ENCODE measurements around the gene LRRC32.
A peak's percentile ranks its signal among the peaks of the same experiment; 100 is the strongest.

Gene LRRC32

GRCh38 chr11:76634886-76635285 lies 35.7 kb downstream of the LRRC32 start:
- Histone ChIP-seq H2BK120ac (ENCODE audit: insufficient read depth, low read length, poor library complexity) (no peak overlapping the region), H2AK5ac (ENCODE audit: low read length) (no peak overlapping the region), H4K12ac (ENCODE audit: low read depth, low read length) (no peak overlapping the region), H4K8ac (ENCODE audit: low read depth, low read length) (no peak overlapping the region), H3K27me3 (ENCODE audit: insufficient read depth, low read length) (no peaks in the 10 kb centered on the region), H3K79me1 (ENCODE audit: low read length) (no peaks in the 10 kb centered on the region), H3K4me3 (ENCODE audit: low read depth, low read length) (no peak overlapping the region), H3K4me1 (ENCODE audit: control insufficient read depth in 1 of 2, insufficient read depth in 2 of 2, low read length in 2 of 2) (peaks cover 3 to 11% of the 10 kb centered on the region in 2 experiments), H3K9me3 (ENCODE audit: insufficient read depth, low read depth, low read length) (no peaks in the 10 kb centered on the region), H3K4ac (ENCODE audit: low read depth, low read length) (no peak overlapping the region), H3K4me2 (ENCODE audit: low read length) (no peak overlapping the region), H3K18ac (ENCODE audit: low read length) (no peak overlapping the region), H3K9ac (ENCODE audit: low read length) (no peak overlapping the region), H2BK12ac (ENCODE audit: low read length) (no peak overlapping the region), H3K27ac (ENCODE audit: low read depth, low read length) (no peak overlapping the region), H2AFZ (ENCODE audit: insufficient read depth, low read length, poor library complexity) (no peak overlapping the region), H3K79me2 (ENCODE audit: control insufficient read depth, insufficient read depth, low read length, poor library complexity) (no peaks in the 10 kb centered on the region), H3K23ac (ENCODE audit: low read length) (no peak overlapping the region), H3K14ac (ENCODE audit: low read length) (no peak overlapping the region), H4K91ac (ENCODE audit: low read depth, low read length) (no peak overlapping the region), H3K36me3 (ENCODE audit: control insufficient read depth in 1 of 2, insufficient read depth in 2 of 2, low read length in 2 of 2) (no peaks in the 10 kb centered on the region), H2BK5ac (ENCODE audit: low read depth, low read length, poor library complexity) (no peak overlapping the region)
- no peak for DNase-seq
- no CpG with 5 or more reads among the region's 4 CpGs for WGBS (ENCODE audit: extremely low coverage, insufficient coverage, insufficient read length)

DNA sequence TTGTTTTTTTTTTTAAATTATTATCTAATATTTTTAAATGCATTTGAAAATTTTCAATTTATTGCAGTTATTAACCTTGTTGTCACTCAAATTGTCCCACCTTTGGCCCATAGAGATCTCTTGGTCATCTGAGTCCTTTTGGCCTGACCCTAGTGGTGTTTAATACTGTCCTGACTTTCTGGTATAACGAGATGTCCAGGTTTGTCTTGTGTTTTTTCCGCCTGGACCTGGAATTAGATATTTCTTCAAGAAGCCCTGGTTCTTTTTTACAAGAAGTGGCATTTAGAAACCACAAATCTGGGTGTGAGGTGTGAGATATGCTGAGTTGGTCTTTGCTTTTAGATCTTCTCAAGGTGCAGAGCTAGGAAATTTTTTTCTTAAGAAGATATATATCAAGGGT lies 38.1 kb downstream of the LRRC32 start:
- Histone ChIP-seq H3K4me1 (ENCODE audit: control insufficient read depth in 1 of 2, insufficient read depth in 2 of 2, low read length in 2 of 2) (peaks cover 9 to 18% of the 10 kb centered on the region in 2 experiments), H3K23ac (ENCODE audit: low read length) (no peak overlapping the region), H3K79me1 (ENCODE audit: low read length) (peaks cover 10% of the 10 kb centered on the region)

GRCh38 chr11:76631566-76632308 lies 38.8 kb downstream of the LRRC32 start:
- peaks cover 9 to 18% of the 10 kb centered on the region in 2 experiments for H3K4me1 ChIP-seq (ENCODE audit: control insufficient read depth in 1 of 2, insufficient read depth in 2 of 2, low read length in 2 of 2)
- H3K79me1 ChIP-seq (ENCODE audit: low read length), result peaks cover 10% of the 10 kb centered on the region
- DNase-seq, result peak; percentile 41 to 84
- H3K18ac ChIP-seq (ENCODE audit: low read length), result no peak overlapping the region
- no peak overlapping the region for H4K12ac ChIP-seq (ENCODE audit: low read depth, low read length)
- WGBS (ENCODE audit: extremely low coverage, insufficient coverage, insufficient read length), result no CpG with 5 or more reads among the region's 3 CpGs
- H3K27ac ChIP-seq (ENCODE audit: low read depth, low read length), result no peak overlapping the region
- H2BK12ac ChIP-seq (ENCODE audit: low read length), result no peak overlapping the region
- no peak overlapping the region for H2BK5ac ChIP-seq (ENCODE audit: low read depth, low read length, poor library complexity)
- no peaks in the 10 kb centered on the region for H3K36me3 ChIP-seq (ENCODE audit: control insufficient read depth in 1 of 2, insufficient read depth in 2 of 2, low read length in 2 of 2)
- peaks cover 2% of the 10 kb centered on the region for H3K9me3 ChIP-seq (ENCODE audit: insufficient read depth, low read depth, low read length)
- H3K23ac ChIP-seq (ENCODE audit: low read length), result no peak overlapping the region
- no peak overlapping the region for H3K4me3 ChIP-seq (ENCODE audit: low read depth, low read length)
- H2AFZ ChIP-seq (ENCODE audit: insufficient read depth, low read length, poor library complexity), result no peak overlapping the region
- H3K14ac ChIP-seq (ENCODE audit: low read length), result no peak overlapping the region
- no peak overlapping the region for H3K9ac ChIP-seq (ENCODE audit: low read length)
- no peak overlapping the region for H2AK5ac ChIP-seq (ENCODE audit: low read length)
- H3K4me2 ChIP-seq (ENCODE audit: low read length), result no peak overlapping the region
- peak overlapping the region; percentile 10 for H4K91ac ChIP-seq (ENCODE audit: low read depth, low read length)
- H3K27me3 ChIP-seq (ENCODE audit: insufficient read depth, low read length), result no peaks in the 10 kb centered on the region
- peaks cover 2% of the 10 kb centered on the region for H3K79me2 ChIP-seq (ENCODE audit: control insufficient read depth, insufficient read depth, low read length, poor library complexity)
- H3K4ac ChIP-seq (ENCODE audit: low read depth, low read length), result no peak overlapping the region
- no peak overlapping the region for H4K8ac ChIP-seq (ENCODE audit: low read depth, low read length)
- no peak overlapping the region for H2BK120ac ChIP-seq (ENCODE audit: insufficient read depth, low read length, poor library complexity)

More for the DNA sequence above, 38.1 kb downstream of the LRRC32 start:
- no peak overlapping the region for H4K8ac ChIP-seq (ENCODE audit: low read depth, low read length)
- H3K4ac ChIP-seq (ENCODE audit: low read depth, low read length), result no peak overlapping the region
- H3K27ac ChIP-seq (ENCODE audit: low read depth, low read length), result no peak overlapping the region
- H3K9me3 ChIP-seq (ENCODE audit: insufficient read depth, low read depth, low read length), result peaks cover 2% of the 10 kb centered on the region
- no peak overlapping the region for H2BK5ac ChIP-seq (ENCODE audit: low read depth, low read length, poor library complexity)
- no peak overlapping the region for H4K91ac ChIP-seq (ENCODE audit: low read depth, low read length)
- DNase-seq, result peak; percentile 56 to 83
- no peak overlapping the region for H3K4me3 ChIP-seq (ENCODE audit: low read depth, low read length)
- H2AK5ac ChIP-seq (ENCODE audit: low read length), result no peak overlapping the region
- no peak overlapping the region for H3K4me2 ChIP-seq (ENCODE audit: low read length)
- H2BK120ac ChIP-seq (ENCODE audit: insufficient read depth, low read length, poor library complexity), result no peak overlapping the region
- H4K12ac ChIP-seq (ENCODE audit: low read depth, low read length), result no peak overlapping the region
- no peaks in the 10 kb centered on the region for H3K27me3 ChIP-seq (ENCODE audit: insufficient read depth, low read length)
- no peak overlapping the region for H2BK12ac ChIP-seq (ENCODE audit: low read length)
- peaks cover 2% of the 10 kb centered on the region for H3K79me2 ChIP-seq (ENCODE audit: control insufficient read depth, insufficient read depth, low read length, poor library complexity)
- H2AFZ ChIP-seq (ENCODE audit: insufficient read depth, low read length, poor library complexity), result no peak overlapping the region
- H3K9ac ChIP-seq (ENCODE audit: low read length), result no peak overlapping the region
- H3K14ac ChIP-seq (ENCODE audit: low read length), result no peak overlapping the region
- no peaks in the 10 kb centered on the region for H3K36me3 ChIP-seq (ENCODE audit: control insufficient read depth in 1 of 2, insufficient read depth in 2 of 2, low read length in 2 of 2)
- no CpG with 5 or more reads among the region's 2 CpGs for WGBS (ENCODE audit: extremely low coverage, insufficient coverage, insufficient read length)
- H3K18ac ChIP-seq (ENCODE audit: low read length), result no peak overlapping the region

DNA sequence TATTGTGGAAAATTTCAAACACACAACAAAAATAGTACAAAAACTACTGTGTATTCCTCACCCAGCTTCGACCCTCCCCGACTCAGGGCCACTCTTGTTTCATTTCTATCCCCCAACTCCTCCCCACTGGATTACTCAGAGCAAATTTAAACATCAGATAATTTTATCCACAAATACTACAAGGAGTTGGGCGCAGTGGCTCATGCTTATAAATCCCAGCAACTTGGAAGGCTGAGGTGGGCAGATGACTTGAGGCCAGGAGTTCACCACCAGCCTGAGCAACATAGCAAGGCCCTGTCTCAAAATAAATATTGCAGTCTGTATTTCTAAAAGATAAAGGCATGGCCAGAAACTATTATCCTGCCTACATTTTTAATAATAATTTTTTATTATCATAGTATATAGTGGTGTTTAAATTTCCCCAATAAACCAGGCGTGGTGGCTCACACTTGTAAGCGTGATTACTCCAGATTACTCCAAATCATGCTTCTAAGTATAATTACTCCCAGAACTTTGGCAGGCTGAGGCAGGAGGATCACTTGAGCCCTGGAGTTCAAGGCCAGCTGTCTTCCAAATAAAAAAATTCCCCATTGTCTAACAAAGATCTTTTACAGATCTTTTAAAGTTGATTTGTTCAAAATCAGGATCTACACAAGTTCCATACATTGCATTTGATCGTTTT lies 39.8 kb downstream of the LRRC32 start:
- Histone ChIP-seq H3K18ac (ENCODE audit: low read length) (no peak overlapping the region), H2BK120ac (ENCODE audit: insufficient read depth, low read length, poor library complexity) (no peak overlapping the region), H4K91ac (ENCODE audit: low read depth, low read length) (no peak overlapping the region), H3K9ac (ENCODE audit: low read length) (no peak overlapping the region), H3K4me1 (ENCODE audit: control insufficient read depth in 1 of 2, insufficient read depth in 2 of 2, low read length in 2 of 2) (peaks cover 9 to 16% of the 10 kb centered on the region in 2 experiments), H2BK5ac (ENCODE audit: low read depth, low read length, poor library complexity) (no peak overlapping the region), H3K27me3 (ENCODE audit: insufficient read depth, low read length) (no peaks in the 10 kb centered on the region), H3K14ac (ENCODE audit: low read length) (no peak overlapping the region), H3K36me3 (ENCODE audit: control insufficient read depth in 1 of 2, insufficient read depth in 2 of 2, low read length in 2 of 2) (no peaks in the 10 kb centered on the region), H3K27ac (ENCODE audit: low read depth, low read length) (no peak overlapping the region), H3K79me2 (ENCODE audit: control insufficient read depth, insufficient read depth, low read length, poor library complexity) (peaks cover 2% of the 10 kb centered on the region), H3K23ac (ENCODE audit: low read length) (no peak overlapping the region), H4K8ac (ENCODE audit: low read depth, low read length) (no peak overlapping the region), H3K9me3 (ENCODE audit: insufficient read depth, low read depth, low read length) (peaks cover 3% of the 10 kb centered on the region), H4K12ac (ENCODE audit: low read depth, low read length) (no peak overlapping the region), H3K79me1 (ENCODE audit: low read length) (peaks cover 10% of the 10 kb centered on the region), H3K4me2 (ENCODE audit: low read length) (no peak overlapping the region), H3K4ac (ENCODE audit: low read depth, low read length) (no peak overlapping the region), H2BK12ac (ENCODE audit: low read length) (no peak overlapping the region), H2AK5ac (ENCODE audit: low read length) (no peak overlapping the region), H3K4me3 (ENCODE audit: low read depth, low read length) (no peak overlapping the region), H2AFZ (ENCODE audit: insufficient read depth, low read length, poor library complexity) (no peak overlapping the region)
- no CpG with 5 or more reads among the region's 6 CpGs for WGBS (ENCODE audit: extremely low coverage, insufficient coverage, insufficient read length)
- no peak for DNase-seq
